TTC549 (cell line): ENCODE results near the gene POLG.

Experiments
- FAIRE-seq: peaks from 2 replicates; lab custom pipeline; 2012; peaks lifted over from hg19 to GRCh38; lab: Jason Lieb, UNC

The POLG gene

DNA sequence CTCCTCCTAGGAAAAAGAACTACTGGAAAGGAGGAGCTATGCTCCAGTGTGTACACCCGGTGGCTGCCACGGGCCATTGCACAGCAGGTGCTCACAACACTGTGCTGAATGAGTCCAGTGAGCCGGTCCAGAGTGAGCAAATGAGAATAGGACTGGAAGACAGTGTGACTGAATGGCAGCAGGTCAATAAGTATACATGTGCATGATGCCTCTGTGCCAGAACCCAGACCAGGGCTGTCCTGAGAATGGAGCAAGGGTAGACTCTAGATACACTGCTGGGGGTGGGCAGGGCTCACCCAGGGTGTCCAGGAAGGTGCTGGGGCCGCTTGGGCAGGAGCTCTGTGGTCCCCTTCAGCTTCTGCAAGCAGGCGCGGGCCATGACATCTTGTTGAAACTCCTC lies 8.3 kb downstream of the POLG start:
- no peak for FAIRE-seq

DNA sequence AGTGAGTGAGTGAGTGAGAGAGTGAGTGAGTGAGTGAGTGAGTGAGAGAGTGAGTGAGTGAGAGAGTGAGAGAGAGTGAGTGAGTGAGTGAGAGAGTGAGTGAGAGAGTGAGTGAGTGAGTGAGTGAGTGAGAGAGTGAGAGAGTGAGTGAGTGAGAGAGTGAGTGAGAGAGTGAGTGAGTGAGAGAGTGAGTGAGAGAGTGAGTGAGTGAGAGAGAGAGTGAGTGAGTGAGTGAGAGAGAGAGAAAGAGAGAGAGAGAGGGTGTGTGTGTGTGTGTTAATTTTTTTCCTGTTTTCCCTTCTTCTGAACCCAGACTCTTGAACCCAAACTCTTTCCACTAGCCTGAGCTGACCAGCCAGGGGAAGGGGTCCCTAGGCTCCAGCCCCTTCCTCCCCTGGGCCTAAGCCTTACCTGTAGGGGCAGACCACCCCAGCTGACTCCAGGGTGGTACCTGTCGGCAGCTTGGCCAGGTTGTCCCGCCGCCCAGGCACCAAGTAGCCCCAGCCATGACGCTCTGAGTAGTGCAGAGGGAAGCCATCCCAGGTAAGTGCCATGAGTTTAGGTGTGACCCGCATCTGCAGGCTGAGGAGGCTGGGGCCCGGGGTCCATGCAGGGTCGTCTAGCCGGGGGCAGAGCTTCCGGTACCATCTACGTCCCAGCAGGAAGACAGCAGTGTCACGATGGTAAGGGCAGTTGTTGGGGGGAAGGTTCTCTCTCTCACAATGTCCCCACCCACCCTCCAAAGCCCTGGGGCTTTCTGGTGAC lies 9.4 kb downstream of the POLG start:
- no peak for FAIRE-seq

DNA sequence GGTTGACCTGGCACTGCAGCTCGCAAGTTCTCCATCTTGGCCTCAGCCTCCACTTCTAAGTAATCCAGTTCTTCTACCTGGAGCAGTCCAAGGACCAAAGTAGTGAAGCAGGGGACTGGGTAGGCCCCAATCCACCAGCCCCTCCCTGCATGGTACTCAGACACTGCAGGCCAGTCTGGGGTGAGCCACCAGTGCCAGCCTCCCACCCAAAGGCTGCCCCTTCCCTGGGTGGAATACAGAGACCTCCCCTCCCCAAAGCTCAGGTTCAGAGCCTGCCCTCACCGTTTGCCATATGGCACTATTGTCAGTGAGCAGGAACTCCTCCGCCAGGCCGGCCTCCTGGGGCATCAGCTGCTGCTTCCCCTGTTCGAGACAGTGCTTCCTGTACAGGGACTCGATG lies 10.8 kb downstream of the POLG start:
- FAIRE-seq, result no peak

DNA sequence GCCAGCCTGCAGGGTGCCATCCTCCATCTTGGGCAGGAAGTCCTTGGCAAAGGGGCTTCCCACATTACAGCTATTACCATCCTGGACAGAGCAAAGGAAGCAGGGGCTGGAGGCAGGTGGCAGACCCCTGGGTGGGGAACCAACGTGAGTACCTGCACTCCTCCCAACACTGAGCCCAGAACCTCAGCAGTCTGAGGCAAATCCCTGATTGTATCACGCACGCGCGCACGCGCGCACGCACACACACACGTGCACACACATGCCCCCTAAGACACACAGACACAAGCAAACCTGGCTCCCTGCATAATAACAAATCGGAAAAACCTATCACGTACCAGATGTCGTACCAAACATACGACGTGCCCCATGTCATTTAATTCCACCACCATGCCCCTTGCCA lies 11.8 kb downstream of the POLG start:
- no peak for FAIRE-seq

GRCh38 chr15:89321521-89322410 lies 12.9 kb downstream of the POLG start:
- no peak for FAIRE-seq

DNA sequence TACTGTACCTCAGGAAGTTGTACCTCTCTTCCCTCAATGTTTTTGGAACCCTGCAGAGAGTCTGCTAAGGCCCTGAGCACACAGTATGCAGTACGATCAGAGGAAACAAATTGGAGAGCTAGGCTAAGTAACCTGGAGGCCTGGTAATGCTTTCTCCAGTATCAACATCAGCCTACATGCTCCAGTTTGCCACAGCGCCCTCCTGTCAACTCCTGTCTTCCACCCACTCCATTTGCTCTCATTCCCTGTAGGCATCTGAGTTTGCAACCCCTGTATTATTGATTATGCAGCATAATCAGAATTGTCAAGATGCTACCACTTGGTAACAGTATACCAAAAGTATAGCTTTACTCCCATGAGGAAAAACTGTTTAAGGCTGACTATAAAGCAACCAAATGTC lies 14.4 kb downstream of the POLG start:
- no peak for FAIRE-seq

- FAIRE-seq, result no peak
These were observed 14.9 kb downstream of the POLG start for GRCh38 chr15:89319678-89320077.

DNA sequence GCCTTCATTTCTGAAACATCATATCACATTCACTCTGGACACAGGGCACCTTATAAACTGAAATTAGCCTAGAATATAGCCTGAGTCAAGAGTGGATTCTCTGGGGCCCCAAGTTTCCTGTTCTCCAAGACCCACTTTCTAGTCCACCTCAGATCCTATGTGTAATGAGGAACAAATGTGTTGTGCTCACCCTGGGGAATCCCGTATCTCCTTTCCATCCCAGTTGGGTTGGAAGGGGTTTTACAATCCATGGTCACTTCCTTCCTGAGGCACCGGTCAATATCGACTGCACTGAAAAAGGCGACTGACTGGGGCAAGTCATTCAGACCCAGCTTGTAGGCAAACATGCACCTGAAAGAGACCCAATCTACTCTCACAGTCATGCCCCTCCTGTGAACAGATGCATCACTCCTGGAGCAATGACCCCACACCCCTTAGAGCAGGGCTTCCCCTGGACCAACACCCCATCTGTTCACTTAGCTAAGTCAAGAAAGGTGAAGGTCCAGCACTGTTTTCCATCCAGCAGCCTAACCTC lies 17.4 kb downstream of the POLG start:
- FAIRE-seq, result no peak

DNA sequence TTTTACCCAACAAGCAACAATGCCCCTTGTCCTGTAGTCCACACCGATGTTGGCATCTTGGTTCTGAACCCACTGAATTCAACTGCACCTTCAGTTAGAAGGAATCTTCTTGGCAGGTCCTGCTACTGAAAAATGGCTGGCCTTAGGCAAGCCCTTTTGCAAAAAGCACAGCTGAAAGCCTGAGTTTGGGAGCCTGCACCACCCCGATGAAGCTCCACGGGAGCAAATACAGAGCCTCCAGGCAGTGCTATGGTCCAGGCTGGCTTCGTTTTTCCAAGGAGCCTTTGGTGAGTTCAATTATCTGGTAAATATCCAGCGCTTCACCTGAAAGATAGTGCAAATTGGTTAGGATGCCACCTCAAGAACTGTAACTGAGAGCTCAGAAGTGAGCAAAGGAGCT lies 18.1 kb downstream of the POLG start:
- FAIRE-seq, result no peak

DNA sequence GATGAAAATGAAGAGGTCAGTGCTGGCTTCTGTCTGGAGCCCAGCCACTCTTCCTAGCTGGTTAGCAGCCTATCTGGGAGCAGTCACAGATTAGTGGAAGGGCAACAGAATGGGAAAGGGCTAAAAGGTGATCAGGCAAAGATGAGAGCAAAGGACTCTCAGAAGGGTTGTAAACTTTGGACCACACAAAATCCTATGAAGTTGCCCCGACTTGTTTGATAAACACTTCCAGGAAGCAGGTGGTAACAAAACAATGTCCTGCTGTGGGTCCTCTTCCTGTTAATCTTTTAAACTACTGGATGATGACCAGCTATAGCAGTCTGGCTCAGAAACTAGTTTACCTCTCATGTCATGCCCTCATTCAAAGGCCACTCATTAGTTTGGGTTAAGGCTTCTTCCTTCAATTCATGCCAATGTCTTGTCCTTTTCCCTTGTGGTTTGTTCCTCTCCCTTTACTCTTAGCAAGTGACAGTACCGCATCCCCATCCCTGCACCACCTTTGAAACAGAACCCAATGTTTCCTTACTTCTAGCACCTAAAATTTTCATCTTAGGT lies 19.2 kb downstream of the POLG start:
- FAIRE-seq, result no peak

DNA sequence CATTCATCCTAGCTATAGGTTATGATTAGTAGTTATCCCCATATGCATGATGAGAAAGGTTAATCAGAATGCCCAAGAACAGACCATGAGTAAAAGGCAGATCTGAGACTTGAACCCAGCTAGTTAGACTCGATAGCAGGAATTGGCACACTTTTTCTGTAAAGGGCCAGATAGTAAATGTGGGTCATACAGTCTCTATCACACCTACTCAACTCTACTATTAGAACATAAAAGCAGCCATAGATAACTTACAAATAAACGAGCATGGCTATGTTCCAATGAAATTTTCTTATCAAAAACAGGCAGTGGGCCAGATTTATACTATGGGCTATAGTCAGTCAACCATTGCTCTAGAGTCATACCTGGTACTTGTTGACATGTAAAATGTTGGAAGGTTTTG lies 24.6 kb downstream of the POLG start:
- FAIRE-seq, result no peak

DNA sequence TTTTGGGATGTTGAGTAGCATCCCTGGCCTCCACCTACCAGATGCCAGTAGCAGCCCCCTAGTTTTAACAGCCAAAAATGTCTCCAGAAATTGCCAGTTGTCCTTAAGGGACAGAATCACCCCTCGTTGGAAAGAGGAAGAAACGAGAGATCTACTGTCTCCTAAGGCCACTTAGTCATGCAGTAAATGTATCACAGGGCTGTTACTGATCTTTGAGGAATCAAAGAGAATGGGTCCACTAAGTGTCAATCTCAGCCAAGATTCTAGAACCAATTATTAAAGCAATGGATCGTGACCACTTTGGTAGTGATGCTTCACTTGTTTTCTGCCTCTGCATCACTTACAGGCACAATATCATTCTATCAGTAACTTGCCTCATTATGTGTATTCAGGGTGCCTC lies 26.4 kb downstream of the POLG start:
- no peak for FAIRE-seq

DNA sequence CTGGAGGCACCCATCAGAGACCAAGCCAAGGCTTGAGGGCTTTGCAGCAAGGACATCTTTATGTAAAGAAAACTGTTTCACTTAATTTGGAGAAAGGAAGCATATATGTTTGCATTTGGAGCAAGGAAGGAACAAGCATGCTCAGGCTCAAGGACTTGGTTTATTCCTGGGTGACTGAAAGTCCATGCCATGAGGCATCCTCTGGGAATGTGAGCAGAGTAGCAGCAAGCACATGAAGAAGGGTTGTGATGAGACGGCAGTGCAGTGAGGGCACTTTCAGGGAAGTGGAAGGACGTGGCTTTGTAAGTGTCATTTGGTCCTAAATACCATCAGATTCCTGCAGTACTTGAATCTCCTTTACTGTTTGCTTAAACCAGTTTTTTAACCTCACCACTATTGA lies 26.8 kb downstream of the POLG start:
- FAIRE-seq, result no peak

GRCh38 chr15:89307046-89307587 lies 27.5 kb downstream of the POLG start:
- FAIRE-seq, result no peak

DNA sequence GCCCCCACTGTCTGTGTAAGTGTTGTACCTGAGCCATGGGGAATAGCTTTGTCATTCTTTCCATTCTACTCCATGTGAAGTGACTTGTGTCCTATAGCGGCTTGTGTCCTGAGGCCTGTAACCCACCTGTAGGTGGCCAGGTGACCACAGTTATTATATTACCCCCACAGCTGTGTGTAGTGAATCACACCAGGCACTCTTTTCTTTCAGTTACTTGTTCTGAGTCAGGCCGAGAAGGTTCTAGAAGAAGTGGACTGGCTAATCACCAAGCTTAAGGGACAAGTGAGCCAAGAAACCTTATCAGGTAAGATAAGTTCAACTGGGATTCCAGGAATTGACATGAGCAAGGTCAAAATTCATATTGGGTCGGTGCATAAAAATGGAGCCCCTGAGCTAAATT lies 29.2 kb downstream of the POLG start:
- FAIRE-seq, result no peak

- FAIRE-seq, result no peak
These were observed 30.6 kb downstream of the POLG start for GRCh38 chr15:89303986-89304385.

DNA sequence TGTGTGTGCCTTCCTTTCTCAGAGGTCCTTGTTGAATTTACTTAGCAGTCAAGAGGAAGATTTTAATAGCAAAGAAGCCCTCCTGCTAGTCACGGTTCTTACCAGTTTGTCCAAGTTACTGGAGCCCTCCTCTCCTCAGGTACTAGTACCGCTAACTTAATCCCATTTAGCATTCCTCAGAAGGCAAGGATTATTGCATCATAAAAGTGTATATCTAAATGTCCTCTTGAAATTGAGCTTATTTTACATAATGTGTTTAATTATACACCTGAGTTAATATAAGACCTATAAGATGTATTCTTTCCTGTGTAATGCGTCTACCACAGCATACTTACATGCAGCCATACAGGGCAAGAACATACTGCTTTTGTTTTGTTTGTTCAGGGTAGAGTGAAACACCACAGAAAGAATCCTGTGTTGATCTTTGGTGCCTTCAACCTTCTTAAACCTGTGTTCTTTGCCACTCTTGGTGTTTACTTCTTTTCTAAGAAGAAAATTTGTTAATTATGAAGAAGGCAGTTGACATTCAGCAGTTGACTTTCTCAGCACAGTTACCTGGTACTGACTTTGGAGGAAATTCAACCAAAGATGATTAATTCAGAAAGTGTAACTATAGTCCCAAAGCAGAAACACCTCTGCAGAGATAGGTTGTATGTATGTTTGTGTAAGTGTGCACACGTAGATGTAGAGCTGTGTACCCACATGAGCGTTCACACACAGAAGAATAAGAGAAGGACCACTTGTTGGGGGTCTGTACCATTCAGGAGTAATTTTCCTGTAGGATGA lies 33.1 kb downstream of the POLG start:
- FAIRE-seq, result no peak

DNA sequence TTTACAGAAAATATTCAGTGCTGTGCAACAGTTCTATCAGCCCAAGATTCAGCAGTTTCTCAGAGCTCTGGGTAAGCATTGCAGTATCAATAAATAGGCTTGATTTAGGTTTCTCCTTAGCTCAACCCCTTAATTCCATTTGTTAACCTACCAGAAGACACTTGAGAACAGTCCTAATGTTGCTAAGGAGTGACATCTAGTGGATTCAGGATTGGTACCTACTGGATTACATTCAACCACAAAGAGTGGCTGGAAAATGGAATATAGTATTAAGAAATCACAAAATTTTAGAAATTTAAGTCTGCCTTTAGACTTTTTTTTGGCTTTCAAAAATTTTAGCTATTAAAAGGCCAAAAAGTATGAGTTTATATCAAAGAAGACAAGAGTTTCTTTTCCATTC lies 34.7 kb downstream of the POLG start:
- FAIRE-seq, result no peak

GRCh38 chr15:89293012-89293411 lies 41.6 kb downstream of the POLG start:
- FAIRE-seq, result no peak

GRCh38 chr15:89291934-89292438 lies 42.6 kb downstream of the POLG start:
- no peak for FAIRE-seq

DNA sequence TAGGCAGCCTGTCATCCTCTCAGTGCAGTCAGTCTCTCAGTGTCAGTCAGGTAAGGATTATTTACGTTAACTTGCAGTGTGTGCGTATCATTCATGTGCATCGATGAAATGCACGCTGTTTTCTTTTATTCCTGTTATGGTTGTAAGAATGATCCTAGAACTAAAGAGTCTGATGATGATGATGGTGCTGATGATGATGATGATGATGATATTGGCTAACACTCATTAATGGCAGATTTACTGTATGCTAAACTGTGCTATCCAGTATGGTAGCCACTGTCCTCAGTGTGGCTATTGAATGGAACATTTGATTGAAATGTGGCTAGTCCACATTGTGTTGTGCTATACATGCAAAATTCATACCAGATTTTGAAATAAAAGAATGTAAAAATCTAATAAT lies 51.4 kb downstream of the POLG start:
- no peak for FAIRE-seq

GRCh38 chr15:89282631-89283030 lies 52.0 kb downstream of the POLG start:
- no peak for FAIRE-seq
